Frontal cortex (tissue), 4 donors: Measurements from ENCODE around the gene ATF4. TPM values are rescaled to one million over a fixed set of nuclear protein-coding genes. Genes with fewer than 3 reads are reported as not detected.

ENCODE experiments used
- DNase-seq, 2 donors: peaks; one replicate each; pipeline ENCODE4 v3.0.0; 2012; ENCODE audit warnings: low spot score in 2 of 2
- FAIRE-seq: peaks from 2 replicates; lab custom pipeline; 2012; peaks lifted over from hg19 to GRCh38; lab: Jason Lieb, UNC
- total RNA-seq: library from RNA; depleted of rRNA; stranded (reverse); fragments of >200 nt; gene quantifications from one replicate; pipeline ENCODE4 v1.2.3, GENCODE V29; 2014
- donor health status: control.
- donor health status: control.
- donor health status: control.

Gene ATF4
- total RNA-seq, 1 donor from 2014 or later = 92.9 TPM

DNA sequence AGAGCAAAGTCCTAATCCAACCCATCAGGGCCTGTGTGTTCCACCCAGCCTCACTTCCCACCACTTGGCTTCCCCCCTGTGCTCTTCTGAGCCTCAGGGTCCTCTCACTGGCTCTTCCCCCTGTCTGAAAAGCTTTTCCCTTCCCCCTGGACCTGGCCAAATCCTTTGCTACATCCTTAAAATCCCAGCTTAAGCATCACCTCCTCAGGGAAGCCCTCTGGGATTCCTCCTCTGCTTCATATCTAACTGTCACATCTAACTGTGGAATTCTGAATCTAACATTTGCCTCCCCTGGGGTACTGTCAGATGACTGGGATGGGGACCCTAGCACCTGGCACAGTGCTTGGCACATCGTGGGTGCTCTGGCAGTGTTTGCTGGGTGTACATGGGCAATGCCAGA lies 51.2 kb downstream of the ATF4 start:
- no peak for DNase-seq
- FAIRE-seq = no peak

Other genes starting within 250 kb of the ATF4 start
- gene RPL3, start 200.9 kb upstream of the ATF4 start, total RNA-seq = 1,897 TPM
- gene SYNGR1, start 170.6 kb upstream of the ATF4 start, total RNA-seq = 50.1 TPM
- 15.1 TPM for gene TAB1, start 120.8 kb upstream of the ATF4 start, total RNA-seq
- 19.2 TPM for gene MGAT3, start 63.5 kb upstream of the ATF4 start, total RNA-seq
- 16.3 TPM for gene MIEF1, start 18.3 kb upstream of the ATF4 start, total RNA-seq
- 19.6 TPM for gene RPS19BP1, start 12.2 kb downstream of the ATF4 start, total RNA-seq
- 5.3 TPM for gene CACNA1I, start 50.2 kb downstream of the ATF4 start, total RNA-seq